AG04450 (cell line): ENCODE measurements around the gene SNRNP35. TPM values are rescaled to one million over a fixed set of nuclear protein-coding genes. Genes with fewer than 3 reads are reported as not detected.

Experiments used
- CTCF ChIA-PET: fragments of 300-600, 350-600 bp; formaldehyde crosslinking; extraction: SDS; loops from one replicate; lab custom pipeline; 2022; ENCODE audit warnings: antibody characterized with exemption, inconsistent platforms; lab: Charles Lee
- POLR2A ChIA-PET: fragments of 350-600 bp; formaldehyde crosslinking; extraction: SDS; loops from one replicate; lab custom pipeline; 2021; ENCODE audit warnings: antibody characterized with exemption, inconsistent platforms; lab: Yijun Ruan, JAX
- DNase-seq: peaks from one replicate; pipeline ENCODE4 v3.0.0-alpha.2; 2011; ENCODE audit warnings: low read depth, low spot score
- H3K27ac ChIP-seq: one replicate; pipeline ENCODE4 v1.5.1; 2012; ENCODE audit warnings: low read depth, low read length, control low read depth
- H3K27me3 ChIP-seq: one replicate; pipeline ENCODE4 v1.6.0; 2012; ENCODE audit warnings: low read length; ENCODE audit not compliant: control insufficient read depth, insufficient read depth
- H3K4me3 ChIP-seq: 2 replicates; pipeline ENCODE4 v1.5.1; 2011; ENCODE audit warnings: mild to moderate bottlenecking, low read depth, low read length, control low read depth
- H3K9me3 ChIP-seq: 2 replicates; pipeline ENCODE4 v1.5.1; 2012; ENCODE audit warnings: low read length; ENCODE audit not compliant: control insufficient read depth, insufficient read depth
- polyA plus RNA-seq: library from polyadenylated mRNA; depleted of rRNA; stranded (reverse); fragments of >200 nt; gene quantifications from 2 replicates; pipeline ENCODE4 v1.2.3, GENCODE V29; 2011
- TF ChIP-seq, protein P1 (sequence below): IDR thresholded peaks from 2 replicates; pipeline ENCODE4 v1.5.1; 2011; ENCODE audit warnings: low read depth, low read length, control low read depth, inconsistent platforms

SNRNP35 gene
- polyA plus RNA-seq, 1 experiment, result 13.0 TPM

DNA sequence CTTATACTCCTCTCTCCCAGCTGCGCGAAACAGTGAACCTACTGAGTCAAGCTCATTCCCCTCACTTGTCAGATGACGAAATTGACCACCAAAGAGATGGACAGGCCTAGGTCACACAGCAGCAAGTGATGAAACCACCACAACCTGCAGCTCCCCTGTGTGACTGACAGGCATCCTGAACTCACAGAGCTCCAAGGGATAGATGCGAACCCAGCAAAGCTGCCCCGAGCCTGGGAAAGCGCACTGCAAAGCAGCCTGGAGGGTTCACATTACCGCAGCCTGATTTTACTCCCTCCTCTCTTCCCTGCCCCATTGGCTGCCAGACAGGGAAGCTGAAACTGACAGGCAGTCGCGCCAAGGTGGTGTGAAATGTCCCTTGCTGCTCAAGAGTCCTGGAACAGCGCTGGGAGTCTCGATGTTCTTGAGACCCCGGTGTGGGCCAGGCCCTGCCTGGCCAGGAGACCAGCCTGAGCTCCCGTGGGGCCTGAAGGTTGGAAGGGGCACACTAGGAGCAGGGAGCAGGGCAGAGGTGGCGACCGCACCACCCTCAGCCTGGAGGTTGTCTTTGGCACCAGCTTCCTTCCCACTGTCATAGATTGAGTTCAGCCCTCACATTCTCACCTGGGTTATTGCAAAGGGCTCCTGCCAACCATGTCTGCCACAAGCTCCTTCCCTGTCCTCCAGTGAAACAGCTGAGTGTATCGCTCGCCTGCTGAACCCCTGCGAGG lies 36.3 kb downstream of the SNRNP35 start:
- TF ChIP-seq, protein P1, sequence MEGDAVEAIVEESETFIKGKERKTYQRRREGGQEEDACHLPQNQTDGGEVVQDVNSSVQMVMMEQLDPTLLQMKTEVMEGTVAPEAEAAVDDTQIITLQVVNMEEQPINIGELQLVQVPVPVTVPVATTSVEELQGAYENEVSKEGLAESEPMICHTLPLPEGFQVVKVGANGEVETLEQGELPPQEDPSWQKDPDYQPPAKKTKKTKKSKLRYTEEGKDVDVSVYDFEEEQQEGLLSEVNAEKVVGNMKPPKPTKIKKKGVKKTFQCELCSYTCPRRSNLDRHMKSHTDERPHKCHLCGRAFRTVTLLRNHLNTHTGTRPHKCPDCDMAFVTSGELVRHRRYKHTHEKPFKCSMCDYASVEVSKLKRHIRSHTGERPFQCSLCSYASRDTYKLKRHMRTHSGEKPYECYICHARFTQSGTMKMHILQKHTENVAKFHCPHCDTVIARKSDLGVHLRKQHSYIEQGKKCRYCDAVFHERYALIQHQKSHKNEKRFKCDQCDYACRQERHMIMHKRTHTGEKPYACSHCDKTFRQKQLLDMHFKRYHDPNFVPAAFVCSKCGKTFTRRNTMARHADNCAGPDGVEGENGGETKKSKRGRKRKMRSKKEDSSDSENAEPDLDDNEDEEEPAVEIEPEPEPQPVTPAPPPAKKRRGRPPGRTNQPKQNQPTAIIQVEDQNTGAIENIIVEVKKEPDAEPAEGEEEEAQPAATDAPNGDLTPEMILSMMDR, result no peak
- no peak overlapping the region for H3K4me3 ChIP-seq
- H3K27ac ChIP-seq, result peak overlapping the region; percentile 39
- CTCF ChIA-PET, result no interaction called here
- DNase-seq, result no peak
- no peaks in the 10 kb centered on the region for H3K27me3 ChIP-seq
- no peaks in the 10 kb centered on the region; the same call in 1 of the 2 replicates for H3K9me3 ChIP-seq
- POLR2A ChIA-PET, result no interaction called here

DNA sequence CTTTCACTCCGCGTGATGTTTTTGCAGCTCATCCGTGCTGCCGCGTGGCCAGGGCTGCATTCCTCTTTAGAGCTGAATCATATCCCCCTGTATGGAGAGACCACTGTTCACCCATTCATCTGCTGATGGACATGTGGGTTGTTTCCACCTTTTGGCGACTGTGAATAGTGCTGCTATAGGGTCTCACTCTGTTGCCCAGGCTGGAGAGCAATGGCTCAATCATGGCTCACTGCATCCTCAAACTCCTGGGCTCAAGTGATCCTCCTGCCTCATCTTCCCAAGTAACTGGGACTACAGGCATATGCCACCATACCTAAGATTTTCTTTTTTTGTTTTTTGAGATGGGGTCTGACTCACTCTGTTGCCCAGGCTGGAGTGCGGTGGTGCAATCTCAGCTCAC lies 39.1 kb downstream of the SNRNP35 start:
- no peak overlapping the region for H3K27ac ChIP-seq
- H3K9me3 ChIP-seq, result no peaks in the 10 kb centered on the region
- no peak for DNase-seq
- POLR2A ChIA-PET, result no interaction called here
- no peaks in the 10 kb centered on the region for H3K27me3 ChIP-seq
- H3K4me3 ChIP-seq, result no peak overlapping the region
- CTCF ChIA-PET, result no interaction called here
- TF ChIP-seq, protein P1, result no peak

DNA sequence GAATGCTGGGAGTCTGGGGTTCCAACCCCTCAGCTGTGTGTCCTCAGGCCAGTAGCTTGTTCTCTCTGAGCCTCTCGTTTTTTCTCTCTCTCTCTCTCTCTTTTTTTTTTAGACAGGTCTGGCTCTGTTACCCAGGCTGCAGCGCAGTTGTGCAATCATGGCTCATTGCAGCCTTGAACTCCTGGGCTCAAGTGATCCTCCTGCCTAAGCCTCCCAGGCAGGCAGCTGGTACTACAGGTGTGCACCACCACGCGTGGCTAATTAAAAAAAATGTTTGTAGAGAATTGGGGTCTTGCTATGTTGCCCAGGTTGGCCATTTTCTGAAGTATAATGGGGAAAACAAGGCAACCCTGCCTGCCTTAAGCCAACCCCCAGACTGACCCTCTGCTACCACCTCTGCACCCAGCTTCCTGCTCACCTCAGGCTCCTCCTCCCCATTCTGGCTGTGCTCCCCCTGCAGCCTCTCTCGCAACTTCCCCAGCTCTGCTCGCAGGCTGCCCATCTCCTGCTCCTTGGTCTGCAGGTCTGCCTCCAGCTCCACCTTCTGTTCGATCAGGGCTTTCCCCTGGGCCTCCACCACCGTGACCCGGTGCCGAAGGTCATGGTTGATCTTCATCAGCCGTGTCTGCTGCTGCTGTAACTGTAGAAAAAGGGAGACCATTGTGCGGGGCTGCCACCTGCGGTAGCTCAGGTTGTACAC lies 40.3 kb downstream of the SNRNP35 start:
- Histone ChIP-seq H3K9me3 (no peaks in the 10 kb centered on the region), H3K27me3 (no peaks in the 10 kb centered on the region), H3K27ac (no peak overlapping the region), H3K4me3 (no peak overlapping the region)
- TF ChIP-seq, protein P1, result no peak
- no peak for DNase-seq
- POLR2A ChIA-PET, result interaction anchor here (0.7 kb wide), 1 partner anchor 23 kb away, joined by 4 read pairs; no protein-coding TSS in a partner anchor
- CTCF ChIA-PET, result interaction anchor here (0.6 kb wide), 1 partner anchor 40 kb away, joined by 6 read pairs; no protein-coding TSS in a partner anchor

DNA sequence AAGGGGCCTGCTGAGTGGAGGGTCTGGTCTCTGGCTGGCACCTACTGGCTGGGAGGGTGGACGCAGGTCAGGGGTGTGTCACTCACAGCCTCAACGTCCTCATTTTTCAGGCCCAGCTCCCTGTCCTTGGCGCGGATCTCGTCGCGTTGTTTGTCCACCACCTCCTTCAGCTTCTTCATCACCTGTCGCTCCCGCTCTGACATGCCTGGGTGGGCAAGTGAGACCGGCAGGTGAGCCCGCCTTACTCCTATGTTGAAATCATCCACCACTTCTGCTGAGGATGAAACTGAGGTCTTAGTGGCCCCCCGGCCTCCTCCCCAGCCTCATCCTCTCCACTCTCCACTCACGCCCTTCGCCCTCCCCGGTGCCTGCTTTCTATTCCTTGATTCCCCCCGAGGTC lies 41.4 kb downstream of the SNRNP35 start:
- no peak for DNase-seq
- TF ChIP-seq, protein P1, result no peak
- H3K27me3 ChIP-seq, result no peaks in the 10 kb centered on the region
- H3K9me3 ChIP-seq, result no peaks in the 10 kb centered on the region
- ChIA-PET POLR2A (no interaction called here), CTCF (no interaction called here)
- no peak overlapping the region for H3K4me3 ChIP-seq
- H3K27ac ChIP-seq, result no peak overlapping the region

DNA sequence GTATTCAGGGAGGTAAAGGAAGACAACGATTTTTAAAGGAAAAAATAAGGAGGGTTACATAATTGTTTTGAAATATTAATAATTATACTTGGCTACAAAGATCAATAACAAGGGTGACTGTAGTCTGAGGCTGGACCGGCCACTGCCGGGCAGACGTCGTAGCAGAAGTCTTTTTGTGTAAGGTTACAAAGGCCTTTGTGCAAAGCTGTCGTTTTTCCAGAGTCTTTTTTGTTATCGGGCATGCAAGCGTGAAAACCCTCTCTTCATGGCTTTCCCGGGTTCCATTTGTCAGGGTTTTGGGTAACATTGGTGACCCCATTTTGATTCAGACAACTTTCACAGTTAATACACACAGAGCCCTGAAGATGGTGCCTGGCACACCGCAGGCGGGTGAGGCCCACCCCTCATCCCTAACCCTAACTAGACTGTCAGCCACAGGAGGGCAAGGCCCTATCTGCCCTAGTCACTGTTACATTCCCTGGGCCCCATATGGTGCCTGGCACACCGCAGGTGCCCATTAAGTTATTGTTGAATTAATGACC lies 44.3 kb downstream of the SNRNP35 start:
- H3K27me3 ChIP-seq, result no peaks in the 10 kb centered on the region
- CTCF ChIA-PET, result interaction anchor here (0.7 kb wide), 1 partner anchor 217 kb away, joined by 3 read pairs; no protein-coding TSS in a partner anchor
- no peak overlapping the region for H3K4me3 ChIP-seq
- no peak overlapping the region for H3K27ac ChIP-seq
- DNase-seq, result no peak
- POLR2A ChIA-PET, result no interaction called here
- H3K9me3 ChIP-seq, result no peaks in the 10 kb centered on the region
- TF ChIP-seq, protein P1, result no peak
